Ovary (tissue), 9 donors: ENCODE data around the gene OLFML2B. TPM values are rescaled to one million over a fixed set of nuclear protein-coding genes. Genes with fewer than 3 reads are reported as not detected.
A peak's percentile ranks its signal among the peaks of the same experiment; 100 is the strongest.

Experiments
- DNase-seq, 5 donors: peaks; one replicate each; pipeline ENCODE4 v3.0.0-alpha.2; 2019 to 2020
- H3K27ac ChIP-seq, 2 donors: fragments of 200-600 bp; one replicate each; pipeline versions ENCODE4 v1.5.1 to v1.8.0; 2019 to 2022
- H3K27me3 ChIP-seq: fragments of 200-600 bp; one replicate; pipeline ENCODE4 v1.8.0; 2022
- H3K36me3 ChIP-seq: fragments of 200-600 bp; sonication (generic); one replicate; pipeline ENCODE4 v1.5.1; 2019
- H3K4me1 ChIP-seq: one replicate; pipeline ENCODE4 v1.8.1; 2013; ENCODE audit warnings: mild to moderate bottlenecking, moderate library complexity; ENCODE audit not compliant: insufficient read depth
- H3K4me3 ChIP-seq: fragments of 200-600 bp; sonication (generic); one replicate; pipeline ENCODE4 v1.5.1; 2017
- H3K9me3 ChIP-seq, 2 donors: fragments of 200-600 bp in 1 of 2; sonication (generic) in 1 of 2; one replicate each; pipeline versions ENCODE4 v1.5.1 to v1.8.1; 2013 to 2019; ENCODE audit warnings: mild to moderate bottlenecking in 1 of 2, moderate library complexity in 1 of 2
- EP300 ChIP-seq: sonication (generic); formaldehyde crosslinking; IDR thresholded peaks from one replicate; pipeline ENCODE4 v1.6.1; 2017; ENCODE audit warnings: antibody characterized with exemption
- POLR2A ChIP-seq: fragments of 450-650 bp; IDR thresholded peaks from one replicate; pipeline ENCODE4 v1.6.1; 2017; ENCODE audit warnings: antibody characterized with exemption, mild to moderate bottlenecking, moderate library complexity
- WGBS, 3 donors: extraction: QIAGEN DNeasy Blood & Tissue Kit in 1 of 3; methylation state at CpG; one replicate each; pipeline versions ENCODE4 v1.1.5 to v1.1.7; 2013 to 2017; 5-methylcytosine and 5-hydroxymethylcytosine counted together
- intact Hi-C, 4 donors: fragments of 100-400 bp; cut with DNase I; formaldehyde crosslinking; loops; one replicate each; pipeline versions ENCODE4 v1.11.0 to v1.15.1; 2022 to 2023
- polyA plus RNA-seq, 2 donors: library from polyadenylated mRNA; stranded (reverse); fragments of 200-250 nt in 1 of 2; fragments of 350-450 nt in 1 of 2; fragmentation: Illumina TruSeq in 1 of 2; extraction: RNeasy Lipid Tissue Mini Kit (QIAGEN cat#74804) in 1 of 2; gene quantifications; one replicate each; pipeline ENCODE4 v1.2.3, GENCODE V29; 2013 to 2014
- total RNA-seq, 7 donors: library from RNA; depleted of rRNA in 2 of 7; stranded (reverse); fragments of >200 nt in 2 of 7; fragmentation: NEBNext Ultra II Directional in 3 of 7; extraction: Animal tissue kit (Norgen Biotek cat#: 25700) in 3 of 7; gene quantifications; one replicate each; pipeline versions ENCODE4 v1.1.0 to v1.2.4, GENCODE V29; 2016 to 2023
- TF ChIP-seq, protein P1 (sequence below), 3 donors: fragments of 450-650 bp in 2 of 3; fragments of 200-600 bp in 1 of 3; IDR thresholded peaks; one replicate each; pipeline versions ENCODE4 v1.5.1 to v1.8.0; 2016 to 2022; ENCODE audit warnings: antibody characterized with exemption in 3 of 3, mild to moderate bottlenecking in 1 of 3
- donor health status: DM: no; HTN: no; CAD: no; lungs with moderate emphysema.
- donor health status: DM: no; HTN: no; CAD: no.
- donor health status: Bipolar disorder and iron deficiency.
- donor health status: DM: yes; HTN: yes; CAD: no.
- donor health status: DM: no; HTN: no; CAD: no.
- donor health status: DM: yes; HTN: yes; CAD: no.

OLFML2B gene
- total and polyA plus RNA-seq, 9 donors = 1.0 to 37.6 (median 5.1) TPM

DNA sequence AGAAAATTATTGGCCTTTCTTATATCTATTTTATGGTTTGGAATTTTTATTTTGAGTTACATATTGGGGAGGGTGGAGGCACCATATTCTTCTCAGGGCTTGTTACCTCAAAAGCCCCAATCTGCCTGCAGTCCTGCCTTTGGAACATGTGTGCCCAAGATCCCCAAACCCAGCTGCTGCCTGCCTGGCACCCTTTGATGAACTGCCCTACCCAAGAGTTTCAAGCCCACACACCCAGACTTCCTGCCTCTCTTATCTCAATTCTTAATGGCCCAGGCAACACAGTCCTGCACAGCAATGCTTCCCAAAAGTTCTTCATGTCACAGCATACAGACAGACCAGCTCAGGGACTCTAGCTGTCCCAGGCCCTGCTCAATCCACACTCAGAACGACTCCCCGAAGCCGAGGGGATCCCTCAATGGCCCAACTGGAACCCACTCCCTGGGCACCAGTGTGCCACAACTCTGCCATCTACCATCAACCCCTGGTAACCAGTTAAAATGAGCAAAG, 19.2 kb downstream of the OLFML2B start:
- H3K9me3 ChIP-seq = no peaks in the 10 kb centered on the region
- intact Hi-C loops = no loop called here
- no peaks in the 10 kb centered on the region for H3K27me3 ChIP-seq
- no peaks in the 10 kb centered on the region for H3K4me1 ChIP-seq
- TF ChIP-seq EP300 = no peak
- TF ChIP-seq, protein P1, sequence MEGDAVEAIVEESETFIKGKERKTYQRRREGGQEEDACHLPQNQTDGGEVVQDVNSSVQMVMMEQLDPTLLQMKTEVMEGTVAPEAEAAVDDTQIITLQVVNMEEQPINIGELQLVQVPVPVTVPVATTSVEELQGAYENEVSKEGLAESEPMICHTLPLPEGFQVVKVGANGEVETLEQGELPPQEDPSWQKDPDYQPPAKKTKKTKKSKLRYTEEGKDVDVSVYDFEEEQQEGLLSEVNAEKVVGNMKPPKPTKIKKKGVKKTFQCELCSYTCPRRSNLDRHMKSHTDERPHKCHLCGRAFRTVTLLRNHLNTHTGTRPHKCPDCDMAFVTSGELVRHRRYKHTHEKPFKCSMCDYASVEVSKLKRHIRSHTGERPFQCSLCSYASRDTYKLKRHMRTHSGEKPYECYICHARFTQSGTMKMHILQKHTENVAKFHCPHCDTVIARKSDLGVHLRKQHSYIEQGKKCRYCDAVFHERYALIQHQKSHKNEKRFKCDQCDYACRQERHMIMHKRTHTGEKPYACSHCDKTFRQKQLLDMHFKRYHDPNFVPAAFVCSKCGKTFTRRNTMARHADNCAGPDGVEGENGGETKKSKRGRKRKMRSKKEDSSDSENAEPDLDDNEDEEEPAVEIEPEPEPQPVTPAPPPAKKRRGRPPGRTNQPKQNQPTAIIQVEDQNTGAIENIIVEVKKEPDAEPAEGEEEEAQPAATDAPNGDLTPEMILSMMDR (IDR thresholded peaks at IDR 0.05) = no peak
- TF ChIP-seq POLR2A = no peak
- no peaks in the 10 kb centered on the region for H3K36me3 ChIP-seq
- 91 to 100% (median 95%) methylated on average over 3 of the region's 3 CpGs for WGBS, 3 donors
- H3K27ac ChIP-seq = no peak overlapping the region
- DNase-seq = no peak
- H3K4me3 ChIP-seq = no peak overlapping the region

DNA sequence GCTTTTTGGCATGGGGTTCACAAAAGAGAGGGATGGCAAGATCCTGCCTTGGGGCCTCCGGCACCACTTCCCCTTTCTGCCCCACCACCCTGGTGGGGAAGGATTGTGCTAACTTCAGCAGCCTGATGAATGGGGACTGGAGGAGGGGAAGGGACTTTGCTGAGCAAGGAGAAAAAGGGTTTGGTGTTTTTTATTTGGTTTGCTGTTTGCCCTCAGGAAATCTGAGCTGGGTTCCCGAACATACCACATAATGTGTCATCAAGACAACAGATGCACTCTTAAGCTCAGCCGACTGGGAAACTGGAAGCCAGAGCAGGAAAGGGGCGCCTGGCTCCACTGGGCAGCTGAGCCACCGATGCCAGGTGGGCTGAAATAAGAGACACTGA, 19.8 kb downstream of the OLFML2B start:
- Histone ChIP-seq H3K27ac (no peak overlapping the region), H3K36me3 (no peaks in the 10 kb centered on the region), H3K27me3 (no peaks in the 10 kb centered on the region), H3K4me3 (no peak overlapping the region), H3K4me1 (no peaks in the 10 kb centered on the region), H3K9me3 (no peaks in the 10 kb centered on the region)
- WGBS, 3 donors = 68 to 70% (median 69%) methylated on average over 5 of the region's 5 CpGs
- DNase-seq = no peak
- TF ChIP-seq POLR2A = no peak
- intact Hi-C loops = no loop called here

DNA sequence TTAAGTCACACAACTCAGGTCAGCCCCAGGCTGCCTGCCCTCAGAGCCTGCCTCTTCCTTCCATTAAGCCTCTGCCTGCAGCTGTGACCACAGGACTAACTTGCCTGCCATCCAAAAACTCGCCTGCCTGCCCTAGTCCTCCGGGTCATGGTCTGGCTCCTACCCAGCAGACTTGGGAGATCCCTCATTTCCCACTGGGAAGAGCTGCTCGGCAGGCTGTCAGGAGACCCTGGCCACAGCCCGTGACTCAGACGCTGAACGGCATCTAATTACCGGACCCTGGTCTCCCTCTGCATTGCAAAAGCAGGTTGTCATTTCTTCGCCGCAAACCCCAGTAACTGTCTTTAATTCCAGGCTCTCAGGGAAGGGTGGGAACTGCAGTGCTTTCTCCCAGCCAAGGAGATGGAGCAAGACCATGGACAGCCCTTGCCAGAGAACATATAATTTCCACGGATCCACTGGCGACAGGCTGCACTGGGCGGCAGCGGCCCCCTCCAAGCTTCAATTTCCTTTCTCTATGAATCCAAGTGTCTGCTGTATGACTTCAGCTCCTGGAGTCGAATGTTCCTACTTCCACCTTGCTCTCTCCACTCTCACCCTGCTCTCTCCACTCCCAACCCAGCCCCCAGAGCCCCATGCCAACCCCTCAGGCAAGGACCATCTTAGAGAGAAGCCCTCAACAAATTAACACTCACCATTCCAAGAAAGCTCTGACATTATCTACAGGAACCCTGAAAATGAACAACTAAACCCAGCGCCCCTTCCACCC, 20.4 kb downstream of the OLFML2B start:
- TF ChIP-seq, protein P1 (IDR thresholded peaks at IDR 0.05) = no peak
- TF ChIP-seq POLR2A (no peak), EP300 (no peak)
- DNase-seq = peak in 1 of 5 donors; percentile 33
- no peaks in the 10 kb centered on the region for H3K27me3 ChIP-seq
- no peaks in the 10 kb centered on the region for H3K9me3 ChIP-seq
- intact Hi-C loops = no loop called here
- H3K36me3 ChIP-seq = no peaks in the 10 kb centered on the region
- WGBS, 3 donors = 69 to 89% (median 85%) methylated on average over 15 of the region's 15 CpGs
- no peak overlapping the region for H3K4me3 ChIP-seq
- H3K4me1 ChIP-seq = no peaks in the 10 kb centered on the region
- H3K27ac ChIP-seq = no peak overlapping the region

DNA sequence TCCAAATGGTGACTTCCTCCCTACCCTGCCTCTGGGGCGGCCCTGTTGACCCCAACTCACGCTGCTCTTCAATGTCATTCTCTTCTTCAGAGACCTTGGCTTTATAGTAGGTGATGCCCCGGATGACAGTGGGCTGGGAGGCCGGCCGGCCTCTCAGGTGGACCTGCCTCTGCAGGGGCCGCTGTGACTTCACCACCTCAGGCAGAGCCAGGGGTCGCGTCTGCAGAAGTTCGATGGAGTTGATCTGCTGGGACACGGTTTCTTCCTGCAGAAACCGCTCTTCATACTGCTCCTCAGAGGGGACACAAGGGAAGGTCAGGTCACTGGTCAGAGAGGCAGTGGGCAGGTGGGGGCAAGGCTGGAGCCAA, 23.6 kb downstream of the OLFML2B start:
- no peaks in the 10 kb centered on the region for H3K9me3 ChIP-seq
- TF ChIP-seq, protein P1 (IDR thresholded peaks at IDR 0.05) = no peak
- TF ChIP-seq EP300 = no peak
- no peak for TF ChIP-seq POLR2A
- intact Hi-C loops = no loop called here
- H3K27ac ChIP-seq = no peak overlapping the region
- peaks cover under 1% of the 10 kb centered on the region for H3K4me1 ChIP-seq
- no peak overlapping the region for H3K4me3 ChIP-seq
- H3K27me3 ChIP-seq = no peaks in the 10 kb centered on the region
- no peaks in the 10 kb centered on the region for H3K36me3 ChIP-seq
- 92 to 94% (median 94%) methylated on average over 11 of the region's 11 CpGs for WGBS, 3 donors
- no peak for DNase-seq

DNA sequence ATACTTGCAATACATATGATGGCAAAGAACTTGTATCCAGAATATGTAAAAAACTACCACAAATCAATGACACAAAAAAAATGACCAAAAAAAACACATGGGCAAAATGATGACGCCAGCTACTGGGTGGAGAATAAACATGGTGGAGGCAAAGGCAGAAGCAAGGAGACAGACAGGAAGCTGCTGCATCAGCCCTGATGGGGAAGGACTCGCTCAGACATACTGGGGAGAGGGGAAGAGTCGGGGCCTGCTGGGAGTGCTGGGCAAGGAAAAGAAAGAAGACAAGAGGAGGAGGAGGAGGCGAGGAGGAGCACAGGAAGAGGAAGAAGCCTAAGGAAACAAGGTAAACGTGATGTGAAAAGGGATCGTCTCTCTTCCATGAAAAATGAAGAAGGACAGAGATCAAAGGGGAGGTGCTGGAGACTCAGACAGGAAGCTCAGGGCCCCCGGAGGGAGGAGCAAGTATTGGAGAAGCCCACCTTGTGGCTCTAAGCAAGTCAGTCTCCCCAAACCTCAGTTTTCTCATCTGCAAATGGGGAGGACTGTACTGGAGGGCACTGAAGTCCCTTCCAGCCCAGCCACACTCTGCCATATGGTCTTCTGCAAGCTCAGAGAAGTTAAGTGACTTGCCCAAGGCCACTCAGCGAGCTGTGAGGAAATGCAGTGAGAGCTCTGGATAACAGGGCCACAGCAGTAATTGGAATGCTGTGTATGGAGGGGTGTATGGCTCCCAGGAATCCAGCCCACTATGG, 24.2 kb downstream of the OLFML2B start:
- intact Hi-C loops = no loop called here
- Histone ChIP-seq H3K4me1 (peaks cover 2% of the 10 kb centered on the region), H3K27me3 (no peaks in the 10 kb centered on the region), H3K9me3 (no peaks in the 10 kb centered on the region), H3K27ac (no peak overlapping the region), H3K4me3 (no peak overlapping the region), H3K36me3 (no peaks in the 10 kb centered on the region)
- no peak for DNase-seq
- 83 to 86% (median 83%) methylated on average over 8 of the region's 8 CpGs for WGBS, 3 donors
- TF ChIP-seq, protein P1 (IDR thresholded peaks at IDR 0.05) = no peak
- TF ChIP-seq EP300 (no peak), POLR2A (no peak)
